ENCODE measurements around the gene AK1.

The AK1 gene

DNA sequence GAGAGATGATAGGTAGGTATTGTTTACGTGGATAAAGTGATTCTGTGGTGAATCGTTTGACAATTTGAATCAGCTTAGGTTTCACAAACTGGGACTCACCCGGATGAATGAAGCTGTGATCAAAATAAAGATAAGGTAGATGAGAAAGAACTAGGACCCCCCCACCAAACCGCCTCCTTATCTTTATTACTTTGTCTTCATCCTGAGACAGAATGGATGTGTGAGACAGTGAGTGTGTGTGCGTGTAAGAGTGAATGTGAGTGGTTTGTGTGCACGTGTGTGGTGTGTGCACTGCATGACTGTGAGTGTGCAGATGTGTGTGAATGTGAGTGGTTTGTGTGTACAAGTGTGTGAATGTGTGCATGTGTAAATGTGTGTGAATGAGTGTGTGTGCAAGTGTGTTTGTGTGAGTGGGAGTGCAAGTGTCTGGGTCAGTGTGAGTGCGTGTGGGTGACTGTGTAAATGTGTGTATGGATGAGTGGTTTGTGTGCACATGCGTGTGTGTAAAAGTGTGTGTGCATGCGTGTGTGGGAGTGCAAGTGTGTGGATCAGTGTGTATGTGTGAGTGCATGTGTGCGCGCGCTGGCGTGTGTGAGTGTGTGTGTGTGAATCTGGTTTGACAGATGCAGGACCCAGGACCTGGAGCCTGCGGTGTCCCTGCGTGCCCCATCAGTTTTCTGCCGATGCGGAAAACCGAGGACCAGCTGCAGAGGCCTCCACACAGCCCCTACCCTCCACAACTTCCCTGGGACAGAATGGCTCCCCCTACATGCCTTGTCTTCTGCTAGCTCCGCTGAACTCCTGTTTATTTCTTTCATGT is 11.6 kb downstream of the AK1 start:
- no peak overlapping the region for H3K4me3 ChIP-seq (ENCODE audit: low read depth, low read length)
- TF ChIP-seq, protein P1, sequence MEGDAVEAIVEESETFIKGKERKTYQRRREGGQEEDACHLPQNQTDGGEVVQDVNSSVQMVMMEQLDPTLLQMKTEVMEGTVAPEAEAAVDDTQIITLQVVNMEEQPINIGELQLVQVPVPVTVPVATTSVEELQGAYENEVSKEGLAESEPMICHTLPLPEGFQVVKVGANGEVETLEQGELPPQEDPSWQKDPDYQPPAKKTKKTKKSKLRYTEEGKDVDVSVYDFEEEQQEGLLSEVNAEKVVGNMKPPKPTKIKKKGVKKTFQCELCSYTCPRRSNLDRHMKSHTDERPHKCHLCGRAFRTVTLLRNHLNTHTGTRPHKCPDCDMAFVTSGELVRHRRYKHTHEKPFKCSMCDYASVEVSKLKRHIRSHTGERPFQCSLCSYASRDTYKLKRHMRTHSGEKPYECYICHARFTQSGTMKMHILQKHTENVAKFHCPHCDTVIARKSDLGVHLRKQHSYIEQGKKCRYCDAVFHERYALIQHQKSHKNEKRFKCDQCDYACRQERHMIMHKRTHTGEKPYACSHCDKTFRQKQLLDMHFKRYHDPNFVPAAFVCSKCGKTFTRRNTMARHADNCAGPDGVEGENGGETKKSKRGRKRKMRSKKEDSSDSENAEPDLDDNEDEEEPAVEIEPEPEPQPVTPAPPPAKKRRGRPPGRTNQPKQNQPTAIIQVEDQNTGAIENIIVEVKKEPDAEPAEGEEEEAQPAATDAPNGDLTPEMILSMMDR (IDR thresholded peaks at IDR 0.05; ENCODE audit: borderline replicate concordance, insufficient read depth, low read depth, low read length) = no peak

DNA sequence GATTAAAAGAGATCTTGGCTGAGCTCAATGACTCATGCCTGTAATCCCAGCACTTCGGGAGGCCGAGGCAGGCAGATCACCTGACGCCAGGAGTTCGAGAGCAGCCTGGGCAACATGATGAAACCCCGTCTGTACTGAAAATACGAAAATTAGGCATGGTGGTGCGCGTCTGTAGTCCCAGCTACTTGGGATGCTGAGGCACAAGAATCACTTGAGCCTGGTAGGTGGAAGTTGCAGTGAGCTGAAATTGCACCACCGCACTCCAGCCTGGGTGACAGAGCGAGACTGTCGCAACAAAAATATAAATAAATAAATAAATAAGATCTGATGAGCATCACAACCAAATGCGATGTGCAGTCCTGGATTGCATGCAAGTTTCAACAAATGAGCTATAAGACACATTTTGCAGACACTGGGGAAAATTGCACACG is 14.3 kb downstream of the AK1 start:
- no peak overlapping the region for H3K4me3 ChIP-seq (ENCODE audit: low read depth, low read length)
- TF ChIP-seq, protein P1 (IDR thresholded peaks at IDR 0.05; ENCODE audit: borderline replicate concordance, insufficient read depth, low read depth, low read length) = no peak

DNA sequence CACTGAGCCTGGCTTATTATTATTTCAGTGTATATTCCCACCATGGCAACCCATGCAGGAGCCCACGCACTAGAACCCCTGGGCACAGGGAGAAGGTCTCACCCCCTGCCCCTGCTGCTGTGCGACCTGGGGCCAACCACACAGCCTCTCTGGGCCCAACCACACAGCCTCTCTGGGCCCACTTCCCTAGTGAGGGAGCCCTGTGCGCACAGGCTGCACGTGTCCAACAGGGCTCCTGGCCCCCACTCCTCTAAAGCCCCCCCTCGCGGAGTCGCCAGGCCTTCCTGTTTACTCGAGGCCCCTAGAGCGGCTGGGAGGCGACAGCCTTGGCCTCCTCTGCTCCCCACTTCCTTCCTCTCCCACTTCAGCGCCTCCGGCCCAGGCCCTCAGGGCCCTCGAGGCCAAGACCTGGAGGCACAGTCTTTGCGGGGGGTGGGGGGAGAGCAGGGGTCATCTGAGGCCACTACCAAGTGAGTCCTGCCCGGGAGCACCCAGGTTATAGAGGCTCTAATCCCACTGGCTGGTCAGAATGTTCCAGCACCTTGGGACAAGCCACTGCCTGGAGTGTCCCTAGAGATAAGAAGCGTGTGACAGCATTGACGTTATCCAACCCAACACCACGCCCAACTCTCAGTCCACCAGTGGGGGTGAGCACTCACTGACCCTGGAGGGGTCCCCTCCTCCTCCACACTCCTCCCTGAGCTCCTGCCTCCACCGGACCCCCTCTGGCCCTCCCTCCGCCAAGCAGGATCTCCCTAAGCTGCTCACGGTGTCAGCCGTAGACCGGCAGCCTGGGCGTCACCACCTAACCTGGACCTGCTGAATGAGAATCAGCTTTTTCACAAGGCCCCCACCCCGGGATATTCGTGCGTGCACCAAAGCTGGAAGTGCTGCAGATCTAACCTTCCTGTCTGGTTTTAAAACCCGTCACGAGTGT is 15.1 kb downstream of the AK1 start:
- TF ChIP-seq, protein P1 (IDR thresholded peaks at IDR 0.05; ENCODE audit: borderline replicate concordance, insufficient read depth, low read depth, low read length) = no peak
- no peak overlapping the region for H3K4me3 ChIP-seq (ENCODE audit: low read depth, low read length)

DNA sequence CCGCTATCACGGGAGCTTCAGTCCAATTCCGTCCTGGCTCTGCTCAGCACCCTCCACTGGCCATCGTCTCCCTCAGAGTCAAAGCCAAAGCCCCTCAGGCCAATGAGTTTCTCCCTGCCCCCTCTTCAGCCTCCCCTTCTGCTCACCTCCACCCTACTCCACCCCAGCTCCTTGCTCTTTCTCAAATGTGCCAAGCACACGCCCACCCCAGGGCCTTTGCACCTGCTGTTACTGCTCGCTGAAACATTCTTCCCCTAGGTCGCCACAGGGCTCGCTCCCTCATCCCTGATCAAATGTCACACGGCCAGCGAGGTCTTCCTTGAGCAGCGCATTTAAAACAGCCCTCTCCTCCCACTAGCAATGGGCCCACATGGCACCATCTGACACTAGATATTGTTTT is 16.7 kb downstream of the AK1 start:
- TF ChIP-seq, protein P1 (IDR thresholded peaks at IDR 0.05; ENCODE audit: borderline replicate concordance, insufficient read depth, low read depth, low read length) = no peak
- no peak overlapping the region for H3K4me3 ChIP-seq (ENCODE audit: low read depth, low read length)

DNA sequence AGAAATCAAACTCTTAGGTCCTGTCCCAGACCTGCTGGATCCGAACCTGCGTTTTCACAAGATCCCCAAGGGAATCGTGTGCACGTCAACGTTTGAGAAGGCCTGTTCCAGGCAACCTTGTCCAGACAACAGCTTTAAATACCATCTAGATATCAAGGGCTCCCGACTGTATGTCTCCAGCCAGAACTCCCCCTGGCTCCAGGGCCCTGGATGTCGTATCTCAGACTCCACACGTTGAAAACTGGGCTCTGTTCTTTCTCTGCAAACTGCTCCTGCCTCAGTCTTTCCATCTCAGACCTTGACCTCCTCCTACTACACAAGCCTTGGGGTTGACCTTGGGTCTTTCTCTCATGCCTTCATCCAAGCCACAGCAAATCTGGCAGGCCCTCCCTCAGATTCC is 17.2 kb downstream of the AK1 start:
- TF ChIP-seq, protein P1 (IDR thresholded peaks at IDR 0.05; ENCODE audit: borderline replicate concordance, insufficient read depth, low read depth, low read length) = no peak
- no peak overlapping the region for H3K4me3 ChIP-seq (ENCODE audit: low read depth, low read length)

DNA sequence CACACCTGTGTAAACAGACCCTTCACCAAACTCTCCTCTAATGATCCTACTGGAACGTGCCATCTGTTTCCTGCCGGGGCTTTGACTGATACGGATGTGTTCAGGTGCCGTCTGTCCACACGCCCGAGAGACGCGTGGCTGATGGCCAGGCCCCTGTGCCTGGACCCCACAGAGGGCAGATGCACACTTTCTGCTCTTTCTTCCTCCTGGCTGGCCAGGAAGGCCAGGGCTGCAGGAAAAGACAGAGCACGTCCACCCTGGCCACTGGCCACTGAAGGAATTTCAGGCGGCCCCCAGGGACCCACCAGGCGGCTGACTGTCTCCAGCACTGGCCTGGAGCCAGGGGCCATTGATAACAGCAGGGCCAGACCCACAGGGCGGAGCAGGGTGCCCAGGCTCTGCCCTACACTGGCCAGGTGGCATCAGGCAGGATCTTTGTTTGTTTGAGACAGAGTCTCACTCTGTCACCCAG is 19.4 kb downstream of the AK1 start:
- TF ChIP-seq, protein P1 (IDR thresholded peaks at IDR 0.05; ENCODE audit: borderline replicate concordance, insufficient read depth, low read depth, low read length) = no peak
- no peak overlapping the region for H3K4me3 ChIP-seq (ENCODE audit: low read depth, low read length)
